ENCODE results near the gene FAM47C. TPM values are rescaled to one million over a fixed set of nuclear protein-coding genes. Genes with fewer than 3 reads are reported as not detected.

Gene FAM47C
- total and polyA plus RNA-seq, 2 of the 4 experiments (the other 2 are of a cell fraction): not detected

GRCh38 chrX:36963069-36963808 lies 44.9 kb upstream of the FAM47C start:
- no peaks in the 10 kb centered on the region for H3K79me1 ChIP-seq (ENCODE audit: low read depth in 1 of 2, low read length in 2 of 2)
- ATAC-seq (ENCODE audit: low read depth): no peak

More at GRCh38 chrX:36963069-36963808, 44.9 kb upstream of the FAM47C start:
- in situ Hi-C loops (cut with MboI; ENCODE audit: low sequenced_read_pairs): no loop called here
- Histone ChIP-seq H3K4me2 (ENCODE audit: low read depth, low read length) (no peak overlapping the region), H2BK120ac (ENCODE audit: low read depth, low read length) (no peak overlapping the region), H3K23ac (ENCODE audit: low read depth, low read length) (no peak overlapping the region), H3K4ac (ENCODE audit: low read depth, low read length) (no peak overlapping the region), H2BK20ac (ENCODE audit: low read depth, low read length) (no peak overlapping the region), H2AFZ (replicated peaks; ENCODE audit: low read length, poor library complexity) (no peak overlapping the region), H2BK5ac (ENCODE audit: low read depth, low read length, poor library complexity, severe bottlenecking) (no peak overlapping the region), H3K4me3 (ENCODE audit: insufficient read depth, low read depth, low read length) (no peak overlapping the region), H3K9me1 (ENCODE audit: insufficient read depth, low read length) (no peaks in the 10 kb centered on the region), H2AK5ac (ENCODE audit: low read depth, low read length) (no peak overlapping the region), H3K9me3 (ENCODE audit: control insufficient read depth, insufficient read depth, low read length) (no peaks in the 10 kb centered on the region), H3K56ac (ENCODE audit: extremely low read depth, insufficient read depth, low read length) (no peak overlapping the region), H3K27ac (ENCODE audit: insufficient read depth, low read length) (no peak overlapping the region), H3K36me3 (ENCODE audit: control insufficient read depth, insufficient read depth, low read length) (no peaks in the 10 kb centered on the region), H2BK15ac (ENCODE audit: low read depth, low read length) (no peak overlapping the region), H3K18ac (ENCODE audit: low read depth, low read length) (no peak overlapping the region), H4K5ac (ENCODE audit: low read depth, low read length) (no peak overlapping the region), H4K91ac (ENCODE audit: insufficient read depth, low read depth, low read length) (no peak overlapping the region), H4K8ac (ENCODE audit: low read depth in 2 of 2, low read length in 2 of 2) (no peak overlapping the region), H3K27me3 (ENCODE audit: control insufficient read depth, insufficient read depth, low read length) (no peaks in the 10 kb centered on the region; the same call in 1 of the 2 replicates), H3K4me1 (ENCODE audit: control insufficient read depth, insufficient read depth, low read length) (no peaks in the 10 kb centered on the region), H4K20me1 (ENCODE audit: insufficient read depth, low read length) (no peaks in the 10 kb centered on the region), H3K14ac (replicated peaks; ENCODE audit: low read depth, low read length) (no peak overlapping the region), H3K9ac (ENCODE audit: low read depth, low read length) (no peak overlapping the region), H2AK9ac (replicated peaks; ENCODE audit: low read depth, low read length, poor library complexity) (no peak overlapping the region)
- intact Hi-C loops (cut with micrococcal nuclease): no loop called here
- TF ChIP-seq USF2 (IDR thresholded peaks at IDR 0.05; ENCODE audit: low read depth, low read length): no peak
- TF ChIP-seq MAZ (IDR thresholded peaks at IDR 0.05; ENCODE audit: borderline replicate concordance, low read depth, low read length): no peak
- no peak for TF ChIP-seq BHLHE40 (IDR thresholded peaks at IDR 0.05; ENCODE audit: low read depth, low read length)
- TF ChIP-seq CHD1 (IDR thresholded peaks at IDR 0.05; ENCODE audit: low read depth, low read length): no peak
- no peak for TF ChIP-seq ELK1 (IDR thresholded peaks at IDR 0.05; ENCODE audit: borderline replicate concordance, low read depth, low read length)
- TF ChIP-seq SMC3 (IDR thresholded peaks at IDR 0.05; ENCODE audit: low read depth, low read length): no peak
- TF ChIP-seq MAFK (IDR thresholded peaks at IDR 0.05; ENCODE audit: low read depth, low read length): no peak
- no peak for TF ChIP-seq MXI1 (IDR thresholded peaks at IDR 0.05; ENCODE audit: borderline replicate concordance, low read depth, low read length)
- no peak for TF ChIP-seq RFX5 (IDR thresholded peaks at IDR 0.05; ENCODE audit: low read depth, low read length)
- TF ChIP-seq FOS (IDR thresholded peaks at IDR 0.05; ENCODE audit: low read depth, low read length): no peak
- no peak for TF ChIP-seq CTCF (conservative IDR thresholded peaks at IDR 0.05; ENCODE audit: low read depth, low read length)
- no peak for TF ChIP-seq RCOR1 (IDR thresholded peaks at IDR 0.05; ENCODE audit: insufficient replicate concordance, low read length)
- no peak for TF ChIP-seq NFE2L2 (IDR thresholded peaks at IDR 0.05; ENCODE audit: low read depth, low read length)
- no peak for TF ChIP-seq CEBPB (IDR thresholded peaks at IDR 0.05; ENCODE audit: low read depth, low read length)
- no TSS peak for BruUV-seq (replicated peaks)
- no peak for DNase-seq
- dilution Hi-C loops (cut with HindIII; ENCODE audit: low sequenced_read_pairs, unreplicated experiment): no loop called here
- POLR2A ChIA-PET (ENCODE audit: unreplicated experiment): no interaction called here
- WGBS, 2 experiments (ENCODE audit: extremely low coverage in 2 of 2, insufficient read length in 1 of 2): 26% methylated on average over 14 of the region's 63 CpGs; no CpG with 5 or more reads in 1 of the 2 experiments
- CTCF ChIA-PET: no interaction called here

All from IMR-90 (cell line).